ENCODE results near the gene DACH1. TPM values are rescaled to one million over a fixed set of nuclear protein-coding genes. Genes with fewer than 3 reads are reported as not detected.

The DACH1 gene
- 17.5 TPM for polyA plus RNA-seq (2013, experiment 1 of 2)
- polyA plus RNA-seq (2013, experiment 2 of 2) = 16.9 TPM

DNA sequence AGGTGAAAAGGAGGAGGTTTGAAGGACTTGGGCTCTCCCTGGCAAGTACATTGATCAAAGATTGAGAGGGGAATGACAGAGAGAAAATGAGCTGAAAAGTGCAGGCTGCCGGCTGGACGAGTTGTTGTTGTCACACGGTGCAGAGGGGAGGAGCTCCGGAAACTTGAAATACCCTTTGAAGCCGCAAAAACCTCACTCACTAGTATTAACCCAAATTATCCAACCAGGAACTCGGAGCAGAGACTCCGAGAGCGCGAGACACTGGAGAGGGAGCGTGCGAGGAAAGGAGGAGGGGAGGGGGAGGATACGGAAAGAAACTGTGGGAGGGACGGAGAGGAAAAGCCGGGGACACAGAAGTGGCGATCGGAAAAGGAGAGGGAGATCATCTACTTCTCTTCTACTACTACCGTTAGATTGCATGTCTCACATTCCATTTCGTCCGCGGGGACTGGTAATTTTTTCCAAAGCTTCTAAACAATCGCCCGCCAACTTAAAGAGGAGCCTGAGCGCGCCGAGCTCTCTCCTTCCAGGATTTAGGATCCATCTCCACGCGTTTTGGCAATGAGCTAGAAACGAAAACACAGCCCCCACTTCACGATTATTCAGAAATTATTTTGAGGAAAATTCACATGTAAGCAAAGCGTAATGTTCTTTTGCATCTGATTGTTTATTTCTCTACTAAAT is at the start of gene DACH1:
DACH1 (minus strand) TSS at position 74 of the 684 bp plus-strand sequence.
- Histone ChIP-seq H3K4me2 (ENCODE audit: low read length, poor library complexity, severe bottlenecking) (peak within 1 kb of the TSS; percentile 100), H3K9ac (ENCODE audit: low read length) (peak within 1 kb of the TSS; percentile 10), H3K9me3 (ENCODE audit: control insufficient read depth, low read length) (no peaks in the 10 kb centered on the region), H3K4ac (ENCODE audit: low read depth in 1 of 2, low read length in 2 of 2) (peak within 1 kb of the TSS; percentile 13 to 99), H3K36me3 (ENCODE audit: control insufficient read depth in 1 of 2, insufficient read depth in 2 of 2, low read depth in 1 of 2, low read length in 2 of 2) (no peaks in the 10 kb centered on the region), H2AFZ (ENCODE audit: low read depth, low read length) (peak within 1 kb of the TSS; percentile 71), H3K14ac (ENCODE audit: low read length in 2 of 2) (peak within 1 kb of the TSS in 1 of 2 experiments; percentile 98), H3K23ac (ENCODE audit: low read length in 2 of 2) (peak within 1 kb of the TSS; percentile 90 to 100), H4K8ac (ENCODE audit: low read length) (peak within 1 kb of the TSS; percentile 82), H2BK15ac (ENCODE audit: low read depth, poor library complexity, severe bottlenecking) (peak within 1 kb of the TSS; percentile 80), H3K4me3 (ENCODE audit: insufficient read depth in 1 of 2, low read depth in 1 of 2, low read length in 2 of 2) (peak within 1 kb of the TSS; percentile 65 to 77), H2BK5ac (ENCODE audit: low read depth, low read length, poor library complexity, severe bottlenecking) (no peak within 1 kb of the TSS), H3K27ac (ENCODE audit: low read length, poor library complexity, severe bottlenecking) (no peak within 1 kb of the TSS), H4K91ac (ENCODE audit: low read length) (peak within 1 kb of the TSS; percentile 96), H3K27me3 (ENCODE audit: control insufficient read depth in 1 of 2, insufficient read depth in 1 of 2, low read length in 2 of 2) (peaks cover 33 to 68% of the 10 kb centered on the region in 2 experiments), H2AK5ac (ENCODE audit: low read length, severe bottlenecking) (no peak within 1 kb of the TSS), H2BK12ac (ENCODE audit: low read length in 2 of 2) (peak within 1 kb of the TSS; percentile 23 to 86), H2BK120ac (ENCODE audit: low read depth, low read length) (peak within 1 kb of the TSS; percentile 85), H3K18ac (ENCODE audit: low read depth in 1 of 2, low read length in 2 of 2) (peak within 1 kb of the TSS; percentile 94 to 98), H3K79me1 (replicated peaks; ENCODE audit: low read length, poor library complexity, severe bottlenecking) (no peaks in the 10 kb centered on the region), H3K4me1 (ENCODE audit: control insufficient read depth, insufficient read depth, low read depth, low read length) (peaks cover 22% of the 10 kb centered on the region)
- WGBS = 0% methylated on average over 14 of the region's 30 CpGs
- peak; percentile 98 for DNase-seq

DNA sequence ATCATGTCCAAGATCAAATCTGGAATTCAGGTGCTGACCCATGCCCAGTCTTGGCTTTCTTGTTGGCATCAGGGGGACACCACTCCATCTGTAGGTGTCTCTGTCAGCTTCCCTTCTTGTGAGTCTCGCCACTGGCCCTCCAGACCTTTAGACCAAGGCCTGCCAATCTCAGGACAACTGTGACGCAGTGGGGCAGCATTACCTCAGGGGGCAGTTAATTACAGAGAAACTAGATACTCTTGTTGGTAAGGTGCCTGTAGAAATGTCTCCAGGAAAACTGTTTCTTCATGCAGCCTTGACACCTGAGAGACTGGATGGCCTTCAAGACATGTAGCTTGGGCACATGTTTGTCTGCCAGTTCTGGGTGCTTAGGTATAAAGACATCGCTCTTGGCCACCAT is 46.7 kb upstream of the DACH1 start:
- no peak overlapping the region for H3K14ac ChIP-seq (ENCODE audit: low read length in 2 of 2)
- no peaks in the 10 kb centered on the region for H3K27me3 ChIP-seq (ENCODE audit: control insufficient read depth in 1 of 2, insufficient read depth in 1 of 2, low read length in 2 of 2)
- H2BK12ac ChIP-seq (ENCODE audit: low read length in 2 of 2) = peak overlapping the region in 1 of 2 experiments; percentile 21
- no peak overlapping the region for H4K8ac ChIP-seq (ENCODE audit: low read length)
- no peak overlapping the region for H2AK5ac ChIP-seq (ENCODE audit: low read length, severe bottlenecking)
- 96% methylated on average over 3 of the region's 3 CpGs for WGBS
- H2BK120ac ChIP-seq (ENCODE audit: low read depth, low read length) = no peak overlapping the region
- no peak for DNase-seq
- H3K27ac ChIP-seq (ENCODE audit: low read length, poor library complexity, severe bottlenecking) = no peak overlapping the region
- H2BK15ac ChIP-seq (ENCODE audit: low read depth, poor library complexity, severe bottlenecking) = no peak overlapping the region
- no peaks in the 10 kb centered on the region for H3K4me1 ChIP-seq (ENCODE audit: control insufficient read depth, insufficient read depth, low read depth, low read length)
- no peaks in the 10 kb centered on the region for H3K79me1 ChIP-seq (replicated peaks; ENCODE audit: low read length, poor library complexity, severe bottlenecking)
- no peak overlapping the region for H4K91ac ChIP-seq (ENCODE audit: low read length)
- H3K9me3 ChIP-seq (ENCODE audit: control insufficient read depth, low read length) = no peaks in the 10 kb centered on the region
- no peak overlapping the region for H3K9ac ChIP-seq (ENCODE audit: low read length)
- no peak overlapping the region for H2BK5ac ChIP-seq (ENCODE audit: low read depth, low read length, poor library complexity, severe bottlenecking)
- H3K4me3 ChIP-seq (ENCODE audit: insufficient read depth in 1 of 2, low read depth in 1 of 2, low read length in 2 of 2) = no peak overlapping the region
- peak overlapping the region in 1 of 2 experiments; percentile 59 for H3K23ac ChIP-seq (ENCODE audit: low read length in 2 of 2)
- H3K18ac ChIP-seq (ENCODE audit: low read depth in 1 of 2, low read length in 2 of 2) = peak overlapping the region in 1 of 2 experiments; percentile 62
- no peak overlapping the region for H3K4ac ChIP-seq (ENCODE audit: low read depth in 1 of 2, low read length in 2 of 2)
- no peaks in the 10 kb centered on the region for H3K36me3 ChIP-seq (ENCODE audit: control insufficient read depth in 1 of 2, insufficient read depth in 2 of 2, low read depth in 1 of 2, low read length in 2 of 2)
- H2AFZ ChIP-seq (ENCODE audit: low read depth, low read length) = no peak overlapping the region
- no peak overlapping the region for H3K4me2 ChIP-seq (ENCODE audit: low read length, poor library complexity, severe bottlenecking)

DNA sequence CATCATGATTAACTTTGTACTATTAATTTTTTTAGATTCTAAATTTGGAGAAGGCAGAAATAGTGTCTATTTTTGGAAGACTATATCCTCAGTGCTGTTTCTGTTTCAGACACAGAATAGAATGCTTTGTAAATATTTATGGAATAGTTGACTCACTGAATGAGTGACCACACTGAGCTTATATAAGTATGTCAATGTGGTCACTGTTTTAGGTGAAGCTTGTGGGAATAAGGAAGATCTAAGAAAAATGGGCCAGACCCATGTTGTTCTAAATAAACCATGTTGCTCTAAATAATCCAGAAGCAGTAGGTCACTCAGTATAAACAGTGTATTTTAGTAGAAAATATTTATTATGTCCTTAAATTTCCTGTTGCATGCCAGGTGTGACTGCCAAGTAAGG is 45.5 kb upstream of the DACH1 start:
- Histone ChIP-seq H2AK5ac (ENCODE audit: low read length, severe bottlenecking) (no peak overlapping the region), H3K4me2 (ENCODE audit: low read length, poor library complexity, severe bottlenecking) (no peak overlapping the region), H2BK12ac (ENCODE audit: low read length in 2 of 2) (no peak overlapping the region), H3K18ac (ENCODE audit: low read depth in 1 of 2, low read length in 2 of 2) (no peak overlapping the region), H3K4me1 (ENCODE audit: control insufficient read depth, insufficient read depth, low read depth, low read length) (no peaks in the 10 kb centered on the region), H3K27ac (ENCODE audit: low read length, poor library complexity, severe bottlenecking) (no peak overlapping the region), H3K36me3 (ENCODE audit: control insufficient read depth in 1 of 2, insufficient read depth in 2 of 2, low read depth in 1 of 2, low read length in 2 of 2) (no peaks in the 10 kb centered on the region), H3K23ac (ENCODE audit: low read length in 2 of 2) (no peak overlapping the region), H2BK120ac (ENCODE audit: low read depth, low read length) (no peak overlapping the region), H3K14ac (ENCODE audit: low read length in 2 of 2) (no peak overlapping the region), H2BK5ac (ENCODE audit: low read depth, low read length, poor library complexity, severe bottlenecking) (no peak overlapping the region), H2BK15ac (ENCODE audit: low read depth, poor library complexity, severe bottlenecking) (no peak overlapping the region), H3K79me1 (replicated peaks; ENCODE audit: low read length, poor library complexity, severe bottlenecking) (no peaks in the 10 kb centered on the region), H3K9me3 (ENCODE audit: control insufficient read depth, low read length) (no peaks in the 10 kb centered on the region), H3K9ac (ENCODE audit: low read length) (no peak overlapping the region), H3K4me3 (ENCODE audit: insufficient read depth in 1 of 2, low read depth in 1 of 2, low read length in 2 of 2) (no peak overlapping the region), H3K4ac (ENCODE audit: low read depth in 1 of 2, low read length in 2 of 2) (no peak overlapping the region), H3K27me3 (ENCODE audit: control insufficient read depth in 1 of 2, insufficient read depth in 1 of 2, low read length in 2 of 2) (no peaks in the 10 kb centered on the region), H2AFZ (ENCODE audit: low read depth, low read length) (no peak overlapping the region), H4K91ac (ENCODE audit: low read length) (no peak overlapping the region), H4K8ac (ENCODE audit: low read length) (no peak overlapping the region)
- peak; percentile 86 for DNase-seq

DNA sequence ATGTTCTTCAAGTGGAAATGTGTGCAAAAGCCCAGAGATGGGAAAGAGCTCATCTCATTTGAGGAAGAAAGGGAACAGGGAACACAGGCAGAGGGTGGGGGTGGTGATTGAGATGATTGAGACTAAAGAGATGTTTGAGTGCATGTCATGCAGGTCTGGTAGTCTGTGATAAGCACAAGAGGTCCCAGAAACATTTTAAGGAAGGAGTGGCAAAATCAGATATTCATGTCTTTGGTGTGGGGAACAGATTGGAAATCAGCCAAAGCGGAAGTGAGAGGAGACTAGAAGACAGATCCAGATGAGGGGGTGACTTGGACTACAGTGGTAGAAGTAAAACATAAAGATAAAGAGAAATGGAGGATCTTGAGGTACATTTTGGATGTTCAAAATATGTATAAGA is 39.4 kb upstream of the DACH1 start:
- H4K91ac ChIP-seq (ENCODE audit: low read length) = no peak overlapping the region
- no peak overlapping the region for H3K4me3 ChIP-seq (ENCODE audit: insufficient read depth in 1 of 2, low read depth in 1 of 2, low read length in 2 of 2)
- H3K23ac ChIP-seq (ENCODE audit: low read length in 2 of 2) = no peak overlapping the region
- WGBS = 95% methylated on average over 1 of the region's 1 CpG
- no peak overlapping the region for H3K18ac ChIP-seq (ENCODE audit: low read depth in 1 of 2, low read length in 2 of 2)
- no peak overlapping the region for H2BK12ac ChIP-seq (ENCODE audit: low read length in 2 of 2)
- no peaks in the 10 kb centered on the region for H3K36me3 ChIP-seq (ENCODE audit: control insufficient read depth in 1 of 2, insufficient read depth in 2 of 2, low read depth in 1 of 2, low read length in 2 of 2)
- no peak overlapping the region for H3K4me2 ChIP-seq (ENCODE audit: low read length, poor library complexity, severe bottlenecking)
- no peak overlapping the region for H2BK120ac ChIP-seq (ENCODE audit: low read depth, low read length)
- no peak overlapping the region for H4K8ac ChIP-seq (ENCODE audit: low read length)
- H3K4ac ChIP-seq (ENCODE audit: low read depth in 1 of 2, low read length in 2 of 2) = no peak overlapping the region
- no peaks in the 10 kb centered on the region for H3K9me3 ChIP-seq (ENCODE audit: control insufficient read depth, low read length)
- H2BK5ac ChIP-seq (ENCODE audit: low read depth, low read length, poor library complexity, severe bottlenecking) = no peak overlapping the region
- H3K27me3 ChIP-seq (ENCODE audit: control insufficient read depth in 1 of 2, insufficient read depth in 1 of 2, low read length in 2 of 2) = no peaks in the 10 kb centered on the region
- H2BK15ac ChIP-seq (ENCODE audit: low read depth, poor library complexity, severe bottlenecking) = no peak overlapping the region
- H3K79me1 ChIP-seq (replicated peaks; ENCODE audit: low read length, poor library complexity, severe bottlenecking) = no peaks in the 10 kb centered on the region
- no peak overlapping the region for H3K27ac ChIP-seq (ENCODE audit: low read length, poor library complexity, severe bottlenecking)
- H2AK5ac ChIP-seq (ENCODE audit: low read length, severe bottlenecking) = no peak overlapping the region
- H3K14ac ChIP-seq (ENCODE audit: low read length in 2 of 2) = no peak overlapping the region
- DNase-seq = no peak
- no peaks in the 10 kb centered on the region for H3K4me1 ChIP-seq (ENCODE audit: control insufficient read depth, insufficient read depth, low read depth, low read length)
- no peak overlapping the region for H3K9ac ChIP-seq (ENCODE audit: low read length)
- no peak overlapping the region for H2AFZ ChIP-seq (ENCODE audit: low read depth, low read length)

All from mesenchymal stem cell (in vitro differentiated cells and primary cell).